GM23248 (cell line): Measurements from ENCODE around the gene ZBTB20.

Source experiments
- EZH2 ChIP-seq: fragments of 200-600 bp; sonication (generic); IDR thresholded peaks from 2 replicates; pipeline ENCODE4 v1.6.1; 2018; ENCODE audit warnings: antibody characterized with exemption, mild to moderate bottlenecking; ENCODE audit not compliant: insufficient read depth, poor library complexity, severe bottlenecking
- EZH2phosphoT487 ChIP-seq: fragments of 200-600 bp; sonication (generic); IDR thresholded peaks from 2 replicates; pipeline ENCODE4 v1.6.1; 2018; ENCODE audit warnings: antibody characterized with exemption, moderate library complexity, mild to moderate bottlenecking, low read depth; ENCODE audit not compliant: insufficient read depth

DNA sequence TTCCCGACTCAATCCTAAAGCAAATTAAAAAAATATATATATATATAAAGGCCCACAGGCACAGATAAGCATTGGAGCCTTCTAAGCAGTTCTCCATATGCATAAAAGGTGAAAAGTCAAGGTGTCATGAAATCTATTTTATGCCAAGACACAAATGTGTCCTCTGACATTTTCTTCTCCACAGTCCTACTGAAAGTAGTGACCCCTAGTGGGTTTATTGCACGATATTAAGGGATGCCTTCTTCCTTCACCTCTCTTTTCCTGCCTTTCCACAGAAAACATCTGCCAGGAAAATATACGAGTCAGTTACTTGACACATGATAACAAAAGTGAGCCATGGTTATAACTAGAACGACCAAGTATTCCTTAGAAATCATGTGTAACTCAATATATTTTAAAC, 550.1 kb downstream of the ZBTB20 start:
- TF ChIP-seq EZH2 (no peak), EZH2phosphoT487 (no peak)
